Midbrain (tissue), 1 donor: ENCODE data around the gene NXPH2.
"Not testable (repeated sequence)": the region's sequence is repeated elsewhere in the genome, so short reads cannot be mapped to it uniquely, and the experiment has no call there.

Experiments used
- DNase-seq: peaks from one replicate; lab custom pipeline; 2025; lab: John Stamatoyannopoulos, UW

NXPH2 gene

GRCh38 chr2:138757384-138757783 is 22.8 kb downstream of the NXPH2 start:
- no peak for DNase-seq

GRCh38 chr2:138752197-138752956 is 27.8 kb downstream of the NXPH2 start:
- DNase-seq = no peak

- DNase-seq = no peak
Measured at GRCh38 chr2:138744713-138745112, 35.5 kb downstream of the NXPH2 start.

- DNase-seq = no peak
Measured at GRCh38 chr2:138742441-138743057, 37.6 kb downstream of the NXPH2 start.

GRCh38 chr2:138741851-138742250 is 38.3 kb downstream of the NXPH2 start:
- no peak for DNase-seq

GRCh38 chr2:138737009-138737554 is 43.1 kb downstream of the NXPH2 start:
- DNase-seq = not testable (repeated sequence)

- DNase-seq = no peak
Measured at GRCh38 chr2:138732651-138733050, 47.5 kb downstream of the NXPH2 start.

- no peak for DNase-seq
Measured at GRCh38 chr2:138730497-138731030, 49.6 kb downstream of the NXPH2 start.

- no peak for DNase-seq
Measured at GRCh38 chr2:138727956-138728355, 52.2 kb downstream of the NXPH2 start.

GRCh38 chr2:138726681-138727080 is 53.5 kb downstream of the NXPH2 start:
- no peak for DNase-seq

- no peak for DNase-seq
Measured at GRCh38 chr2:138724729-138725459, 55.3 kb downstream of the NXPH2 start.

GRCh38 chr2:138724327-138724726 is 55.9 kb downstream of the NXPH2 start:
- DNase-seq = no peak

GRCh38 chr2:138723196-138723987 is 56.8 kb downstream of the NXPH2 start:
- DNase-seq = no peak

GRCh38 chr2:138722316-138722715 is 57.9 kb downstream of the NXPH2 start:
- DNase-seq = no peak

- DNase-seq = no peak
Measured at GRCh38 chr2:138720035-138720838, 60.0 kb downstream of the NXPH2 start.

GRCh38 chr2:138718405-138718804 is 61.8 kb downstream of the NXPH2 start:
- DNase-seq = no peak

- no peak for DNase-seq
Measured at GRCh38 chr2:138716183-138716582, 64.0 kb downstream of the NXPH2 start.

GRCh38 chr2:138713504-138713903 is 66.7 kb downstream of the NXPH2 start:
- DNase-seq = no peak

GRCh38 chr2:138713069-138713496 is 67.1 kb downstream of the NXPH2 start:
- DNase-seq = no peak

- DNase-seq = no peak
Measured at GRCh38 chr2:138712212-138712979, 67.8 kb downstream of the NXPH2 start.
